ENCODE measurements around the gene LONRF2.
A peak's percentile ranks its signal among the peaks of the same experiment; 100 is the strongest.

Gene LONRF2

GRCh38 chr2:100299548-100299947, 22.8 kb downstream of the LONRF2 start:
- FAIRE-seq = no peak

GRCh38 chr2:100297511-100297910, 24.8 kb downstream of the LONRF2 start:
- peak; percentile 64 for FAIRE-seq

GRCh38 chr2:100294162-100294497, 28.2 kb downstream of the LONRF2 start:
- no peak for FAIRE-seq

- no peak for FAIRE-seq
Observed at GRCh38 chr2:100293341-100294161, 28.8 kb downstream of the LONRF2 start.

GRCh38 chr2:100292022-100292580, 30.2 kb downstream of the LONRF2 start:
- FAIRE-seq = no peak

GRCh38 chr2:100291152-100291970, 30.9 kb downstream of the LONRF2 start:
- FAIRE-seq = no peak

GRCh38 chr2:100290718-100291151, 31.6 kb downstream of the LONRF2 start:
- no peak for FAIRE-seq

GRCh38 chr2:100289020-100289419, 33.3 kb downstream of the LONRF2 start:
- FAIRE-seq = no peak

GRCh38 chr2:100286318-100286717, 36.0 kb downstream of the LONRF2 start:
- FAIRE-seq = no peak

- peak; percentile 89 for FAIRE-seq
Observed at GRCh38 chr2:100285691-100286090, 36.6 kb downstream of the LONRF2 start.

- FAIRE-seq = no peak
Observed at GRCh38 chr2:100285011-100285410, 37.3 kb downstream of the LONRF2 start.

- FAIRE-seq = no peak
Observed at GRCh38 chr2:100283724-100284501, 38.4 kb downstream of the LONRF2 start.

- FAIRE-seq = peak; percentile 56
Observed at GRCh38 chr2:100281521-100282438, 40.5 kb downstream of the LONRF2 start.

- FAIRE-seq = no peak
Observed at GRCh38 chr2:100279586-100280534, 42.4 kb downstream of the LONRF2 start.

GRCh38 chr2:100278986-100279385, 43.3 kb downstream of the LONRF2 start:
- no peak for FAIRE-seq

GRCh38 chr2:100278501-100278900, 43.8 kb downstream of the LONRF2 start:
- FAIRE-seq = no peak

GRCh38 chr2:100277540-100278207, 44.6 kb downstream of the LONRF2 start:
- FAIRE-seq = no peak

- no peak for FAIRE-seq
Observed at GRCh38 chr2:100276716-100277115, 45.6 kb downstream of the LONRF2 start.

- no peak for FAIRE-seq
Observed at GRCh38 chr2:100275200-100275589, 47.1 kb downstream of the LONRF2 start.

Measured in islet of Langerhans (tissue), 1 donor.